K562 (cell line): ENCODE data around the gene UNC45B. TPM values are rescaled to one million over a fixed set of nuclear protein-coding genes. Genes with fewer than 3 reads are reported as not detected.

Experiments
- GTF2B ChIP-seq: IDR thresholded peaks from 2 replicates; pipeline ENCODE4 v1.6.1; 2011; ENCODE audit not compliant: insufficient read length; ENCODE audit errors: extremely low read depth
- HEY1 ChIP-seq: fragments of 250-450 bp; sonication (Bioruptor Pico); IDR thresholded peaks from 2 replicates; pipeline ENCODE4 v1.5.0; 2020; ENCODE audit warnings: mild to moderate bottlenecking, moderate library complexity, borderline replicate concordance
- KLF16 ChIP-seq: IDR thresholded peaks from 2 replicates; pipeline ENCODE4 v1.6.1; 2016; ENCODE audit warnings: antibody characterized with exemption
- TFAP4 ChIP-seq: sonication (generic); formaldehyde crosslinking; IDR thresholded peaks from 2 replicates; pipeline ENCODE4 v1.8.0; 2022; ENCODE audit warnings: missing genetic modification reagents, mild to moderate bottlenecking, moderate library complexity, borderline replicate concordance
- YY1 ChIP-seq, 3 experiments: IDR thresholded peaks; 2 replicates each; pipeline ENCODE4 v1.6.1; 2011; ENCODE audit warnings: low read length in 2 of 3, mild to moderate bottlenecking in 2 of 3, moderate library complexity in 2 of 3, borderline replicate concordance in 1 of 3, control low read depth in 1 of 3, low read depth in 1 of 3; ENCODE audit not compliant: insufficient read depth in 3 of 3, insufficient replicate concordance in 2 of 3, control insufficient read depth in 1 of 3, insufficient read length in 1 of 3; ENCODE audit errors: extremely low read depth in 1 of 3
- ZFP91 ChIP-seq: sonication (generic); formaldehyde crosslinking; IDR thresholded peaks from 2 replicates; pipeline ENCODE4 v1.8.0; 2022; ENCODE audit warnings: mild to moderate bottlenecking, missing genetic modification reagents
- ZNF134 ChIP-seq: fragments of 250-450 bp; sonication (Bioruptor Pico); conservative IDR thresholded peaks from 2 replicates; pipeline ENCODE4 v1.4.0; 2020
- ZNF212 ChIP-seq: fragments of 450-650 bp; formaldehyde crosslinking; IDR thresholded peaks from 2 replicates; pipeline ENCODE4 v1.4.0; 2020; ENCODE audit warnings: mild to moderate bottlenecking
- ZNF23 ChIP-seq: fragments of 250-450 bp; sonication (Bioruptor Pico); IDR thresholded peaks from 2 replicates; pipeline ENCODE4 v1.4.0; 2020; ENCODE audit warnings: mild to moderate bottlenecking
- ZNF274 ChIP-seq: IDR thresholded peaks from 2 replicates; pipeline ENCODE4 v1.6.1; 2011; ENCODE audit warnings: low read depth, mild to moderate bottlenecking, low read length, moderate library complexity, borderline replicate concordance
- ZNF407 ChIP-seq: fragments of 450-650 bp; IDR thresholded peaks from 2 replicates; pipeline ENCODE4 v1.6.1; 2016; ENCODE audit warnings: low read depth
- ZNF584 ChIP-seq: fragments of 200-800 bp; sonication (Bioruptor generic); IDR thresholded peaks from 2 replicates; pipeline ENCODE4 v1.6.1; 2016; ENCODE audit warnings: low read depth, mild to moderate bottlenecking, missing genetic modification characterization, missing compliant biosample characterization
- polyA plus RNA-seq, 8 experiments: library from polyadenylated mRNA; depleted of rRNA in 4 of 8; stranded (reverse) in 5 of 8; unstranded in 3 of 8; fragments of >200 nt; fragmentation: Nextera tagmentation in 2 of 8; fragmentation: Illumina TruSeq in 1 of 8; extraction: Ambion mirVana in 2 of 8; extraction: Trizol in 1 of 8; gene quantifications; 2 replicates each; pipeline versions ENCODE4 v1.2.1 to v1.2.3, GENCODE V29; 2011 to 2014; ENCODE audit warnings: inconsistent platforms in 1 of 8, missing spikeins in 1 of 8
- total RNA-seq, 7 experiments: library from RNA; depleted of rRNA in 6 of 7; stranded (reverse); fragments of >200 nt in 6 of 7; fragmentation: Illumina TruSeq in 2 of 7; extraction: Trizol in 2 of 7; gene quantifications; 2 replicates each; pipeline versions ENCODE4 v1.2.1 to v1.2.3, GENCODE V29; 2011 to 2021; ENCODE audit warnings: low replicate concordance in 1 of 7

UNC45B gene
- total and polyA plus RNA-seq, 9 of the 15 experiments (the other 6 are each of a cell fraction or from before 2014, with no cell fraction given) = not detected

- TF ChIP-seq GTF2B (no peak), ZNF134 (CRISPR knock-in tag) (no peak), ZNF212 (no peak), ZNF584 (CRISPR knock-in tag) (no peak), ZNF23 (no peak), KLF16 (peak; percentile 48; the same call in 1 of the 2 replicates), ZNF274 (no peak), HEY1 (CRISPR knock-in tag) (no peak), YY1 (IDR thresholded peaks at IDR 0.05; ENCODE audit: borderline replicate concordance in 1 of 3, control insufficient read depth in 1 of 3, extremely low read depth in 1 of 3, insufficient read depth in 3 of 3, insufficient read length in 1 of 3, insufficient replicate concordance in 2 of 3, low read depth in 1 of 3, low read length in 2 of 3) (peak; percentile 52 to 93 (median 87)), ZFP91 (CRISPR knock-in tag) (no peak), ZNF407 (no peak), TFAP4 (CRISPR knock-in tag) (peak; percentile 80)
Measured at GRCh38 chr17:35141681-35142466, 5.7 kb upstream of the UNC45B start, which contains the start of gene NLE1 (continued).
